CD4-positive, alpha-beta T cell treated with Interleukin-15 for 4 hours (primary cell): ENCODE measurements around the gene MAD1L1.

Experiments used
- DNase-seq: peaks from one replicate; pipeline ENCODE4 v3.0.0-alpha.2; 2020; ENCODE audit warnings: low spot score

Gene MAD1L1

GRCh38 chr7:2117646-2118045, 115.1 kb downstream of the MAD1L1 start:
- no peak for DNase-seq

- no peak for DNase-seq
These were observed 115.7 kb downstream of the MAD1L1 start for GRCh38 chr7:2116989-2117591.

- no peak for DNase-seq
These were observed 116.3 kb downstream of the MAD1L1 start for GRCh38 chr7:2116448-2116810.

GRCh38 chr7:2115760-2116447, 116.8 kb downstream of the MAD1L1 start:
- no peak for DNase-seq

- no peak for DNase-seq
These were observed 117.6 kb downstream of the MAD1L1 start for GRCh38 chr7:2114926-2115759.

GRCh38 chr7:2114052-2114451, 118.7 kb downstream of the MAD1L1 start:
- no peak for DNase-seq

GRCh38 chr7:2112261-2113198, 120.2 kb downstream of the MAD1L1 start:
- DNase-seq, result no peak

- no peak for DNase-seq
These were observed 121.2 kb downstream of the MAD1L1 start for GRCh38 chr7:2111568-2111967.

GRCh38 chr7:2110610-2111396, 121.9 kb downstream of the MAD1L1 start:
- DNase-seq, result no peak

GRCh38 chr7:2109936-2110609, 122.7 kb downstream of the MAD1L1 start:
- DNase-seq, result peak; percentile 43

- DNase-seq, result no peak
These were observed 123.4 kb downstream of the MAD1L1 start for GRCh38 chr7:2109251-2109872.

GRCh38 chr7:2108501-2109250, 124.1 kb downstream of the MAD1L1 start:
- no peak for DNase-seq

GRCh38 chr7:2108071-2108455, 124.7 kb downstream of the MAD1L1 start:
- DNase-seq, result no peak

GRCh38 chr7:2107386-2108070, 125.2 kb downstream of the MAD1L1 start:
- DNase-seq, result no peak

GRCh38 chr7:2106924-2107323, 125.8 kb downstream of the MAD1L1 start:
- no peak for DNase-seq

GRCh38 chr7:2106440-2106839, 126.3 kb downstream of the MAD1L1 start:
- no peak for DNase-seq

GRCh38 chr7:2105917-2106316, 126.8 kb downstream of the MAD1L1 start:
- no peak for DNase-seq

GRCh38 chr7:2105280-2105679, 127.5 kb downstream of the MAD1L1 start:
- no peak for DNase-seq

GRCh38 chr7:2104716-2105115, 128.0 kb downstream of the MAD1L1 start:
- DNase-seq, result no peak
